NOMO-1 treated with DMSO at 0.1 percent for 48 hours (cell line): ENCODE data around the gene STOX2.

ENCODE experiments used
- DNase-seq: peaks from one replicate; lab custom pipeline; 2025; ENCODE audit not compliant: unreplicated experiment; lab: John Stamatoyannopoulos, UW

STOX2 gene

DNA sequence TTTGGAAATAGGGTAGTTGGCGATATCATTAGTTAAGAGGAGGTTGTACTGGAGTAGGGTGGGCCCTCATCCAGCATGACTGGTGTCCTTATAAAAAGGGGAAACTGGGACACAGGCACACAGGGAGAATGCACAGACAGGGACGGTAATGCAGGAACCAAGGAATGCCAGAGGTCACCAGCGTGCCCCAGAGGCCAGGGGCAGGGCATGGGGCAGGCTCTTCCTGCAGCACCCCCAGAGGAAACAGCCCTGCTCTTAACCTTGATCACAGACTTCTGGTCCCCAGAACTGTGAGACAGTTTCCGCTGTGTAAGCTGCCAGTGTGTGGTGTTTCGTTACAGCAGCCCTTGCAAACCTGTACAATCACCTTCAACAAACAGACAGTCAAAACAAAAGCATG lies 15.9 kb upstream of the STOX2 start:
- no peak for DNase-seq

DNA sequence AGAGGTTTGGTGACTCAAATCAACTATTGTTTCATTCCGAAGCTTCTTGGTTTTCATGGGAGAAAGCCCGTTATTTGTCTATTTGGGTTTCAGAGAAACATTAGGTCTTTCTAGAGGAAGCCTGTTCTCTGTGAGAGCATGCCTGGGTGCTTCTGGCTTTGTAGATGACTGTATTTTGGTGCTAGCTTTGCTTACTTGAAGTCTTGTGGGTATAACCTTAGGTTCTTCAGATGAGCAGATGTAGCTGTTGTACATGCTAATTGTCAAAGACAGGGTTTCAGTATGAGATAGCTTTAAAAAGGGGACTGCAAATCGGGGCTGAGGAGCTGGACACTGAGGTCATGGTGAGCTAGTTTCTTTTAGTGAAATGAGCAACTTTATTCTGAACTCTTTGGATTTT lies 7.9 kb upstream of the STOX2 start:
- DNase-seq, result no peak

DNA sequence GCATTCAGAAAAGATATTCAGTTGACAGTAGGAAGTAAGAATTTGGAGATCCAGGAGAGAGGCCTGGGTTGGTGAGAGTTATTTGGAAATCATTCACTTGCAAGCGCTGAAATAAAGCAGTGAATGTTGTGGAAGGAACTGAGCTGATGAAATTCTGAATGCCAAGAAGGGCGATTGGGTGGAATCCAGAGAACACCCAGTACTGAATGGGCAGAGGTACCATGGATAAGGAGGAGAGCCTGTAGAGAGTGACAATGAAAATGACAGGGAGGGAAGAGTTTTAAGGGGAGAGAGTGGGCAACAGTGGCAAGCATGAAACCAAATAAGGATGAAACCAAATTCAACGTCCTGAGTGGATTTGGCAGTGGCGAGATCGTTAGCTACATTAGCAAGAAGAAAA lies 6.7 kb upstream of the STOX2 start:
- DNase-seq, result no peak

DNA sequence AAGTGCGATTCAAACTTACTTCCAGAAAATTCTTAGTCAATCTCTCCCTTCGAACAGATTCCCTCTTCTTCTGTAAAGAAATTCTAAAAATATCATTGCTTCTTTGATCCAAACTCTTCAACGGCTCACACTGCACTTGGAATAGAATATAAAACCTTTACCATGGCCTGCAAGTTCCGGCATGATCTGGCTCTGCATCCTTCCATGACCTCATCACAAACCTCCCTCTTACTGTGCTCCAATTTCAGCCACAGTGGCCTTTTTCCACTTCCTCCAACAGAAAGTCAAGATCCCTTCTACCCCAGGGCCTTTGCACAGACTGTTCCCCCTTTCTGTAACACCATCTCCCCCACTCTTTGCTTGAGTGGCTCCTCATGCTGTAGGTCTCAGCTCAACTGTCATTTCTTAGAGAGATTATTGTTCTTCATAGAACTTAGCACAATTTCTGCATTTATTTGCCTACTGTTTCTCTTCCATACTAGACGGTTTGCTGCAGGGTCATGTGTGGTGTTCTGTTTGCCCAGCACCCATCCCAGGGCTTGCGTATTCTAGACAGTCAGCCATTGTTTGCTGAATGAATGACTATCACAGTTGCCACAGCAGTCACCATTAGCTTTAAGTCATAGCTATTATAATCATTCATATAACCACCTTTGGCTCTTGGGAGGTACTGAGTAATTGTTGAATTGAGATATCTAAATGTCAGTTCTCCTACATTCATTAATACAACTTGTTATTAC lies 1.9 kb upstream of the STOX2 start:
- DNase-seq, result no peak

DNA sequence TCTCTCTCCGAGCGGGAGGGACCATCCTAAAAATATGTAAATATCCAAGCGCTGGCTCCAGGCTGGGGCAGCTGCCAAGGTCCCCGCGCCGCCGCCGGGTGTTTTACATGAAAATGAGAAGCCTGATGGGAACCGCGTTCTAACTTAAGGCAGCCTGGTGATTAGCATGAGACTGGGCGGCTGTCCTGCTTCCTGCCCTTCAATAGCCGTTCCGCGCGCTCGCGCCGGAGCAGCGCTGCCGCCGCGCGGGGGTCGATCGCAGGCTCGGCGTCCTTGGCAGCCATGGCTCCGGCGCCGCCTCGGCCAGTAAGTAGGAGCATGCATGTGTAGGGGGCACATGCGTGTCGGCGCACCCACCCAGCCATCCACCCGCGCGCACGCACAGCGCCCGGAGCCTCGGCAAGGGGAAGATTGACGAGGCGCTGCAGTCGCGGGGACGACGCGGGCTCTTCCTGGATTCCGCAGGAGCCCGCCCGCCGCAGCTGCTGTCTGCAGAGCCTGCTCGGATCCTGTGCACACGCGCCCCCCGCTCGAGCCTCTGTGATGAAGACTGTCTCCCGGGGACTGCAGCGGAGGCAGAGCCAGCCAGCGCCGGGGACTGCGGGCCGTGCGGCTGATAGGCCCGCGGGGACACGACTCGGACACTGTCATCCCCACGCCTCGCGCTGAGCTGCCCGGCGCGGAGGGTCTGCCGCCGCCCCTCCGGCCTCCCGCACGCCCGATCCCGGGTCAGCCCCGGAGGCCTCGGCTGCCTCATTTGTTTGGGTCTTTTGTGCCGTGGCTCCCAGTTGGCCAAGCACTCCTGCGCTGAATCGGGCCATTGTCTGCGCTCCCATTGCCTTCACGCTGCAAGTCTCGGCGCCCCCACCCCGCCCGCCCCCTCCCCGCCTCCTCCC lies 734 bp downstream of the STOX2 start:
- DNase-seq, result peak; percentile 39

DNA sequence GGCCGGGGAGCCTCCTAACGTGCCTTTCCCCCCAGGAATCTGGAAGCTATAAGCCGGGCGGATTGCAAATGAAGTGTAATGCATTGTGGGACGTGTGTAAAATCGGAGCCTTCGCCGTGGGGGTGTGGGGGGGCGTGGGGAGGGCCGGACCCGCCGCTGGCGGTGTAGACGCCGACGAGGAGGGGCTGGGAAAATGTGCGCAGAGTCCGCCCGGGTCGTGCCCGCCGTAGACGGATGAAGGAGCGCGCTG lies 1.3 kb downstream of the STOX2 start:
- no peak for DNase-seq

DNA sequence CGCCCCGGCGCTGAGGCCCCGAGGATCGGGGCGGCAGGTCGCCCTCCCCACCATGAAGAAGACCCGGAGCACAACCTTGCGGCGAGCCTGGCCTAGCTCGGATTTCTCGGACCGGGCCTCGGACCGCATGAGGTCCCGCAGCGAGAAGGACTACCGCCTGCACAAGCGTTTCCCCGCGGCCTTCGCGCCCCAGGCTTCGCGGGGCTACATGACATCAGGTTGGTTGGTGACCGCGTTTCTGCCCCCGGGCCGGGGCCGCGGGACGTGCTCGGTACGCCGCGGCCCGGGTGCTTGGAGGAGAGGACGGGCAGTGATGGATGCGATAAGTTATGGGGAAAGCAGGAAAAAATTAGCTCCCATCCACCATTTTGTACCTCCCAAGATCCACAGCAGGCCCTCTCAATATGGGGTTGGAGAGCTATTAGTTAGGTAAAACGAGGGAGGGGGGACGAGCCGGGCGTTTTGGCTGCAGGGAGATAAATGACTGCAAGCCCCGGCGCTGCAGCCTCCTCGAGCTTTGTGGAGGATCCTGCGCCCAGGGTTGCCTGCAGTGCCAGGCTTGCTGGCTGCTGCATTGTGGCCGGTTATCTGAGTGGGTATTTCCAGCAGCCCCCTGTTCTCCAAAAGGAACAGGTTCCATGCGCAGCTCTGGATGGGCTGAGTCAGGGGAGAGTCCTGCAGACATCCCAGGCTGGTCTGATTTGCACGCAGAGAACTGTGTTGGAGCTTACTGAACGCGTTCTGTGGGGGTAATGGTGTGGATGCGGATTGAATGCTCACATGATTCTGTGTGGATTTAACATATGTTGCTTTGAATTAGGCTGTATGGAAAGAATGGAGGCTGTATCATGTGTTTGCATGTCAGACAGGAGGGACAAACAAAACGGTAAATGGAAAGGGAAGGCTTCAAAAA lies 1.9 kb downstream of the STOX2 start:
- no peak for DNase-seq

DNA sequence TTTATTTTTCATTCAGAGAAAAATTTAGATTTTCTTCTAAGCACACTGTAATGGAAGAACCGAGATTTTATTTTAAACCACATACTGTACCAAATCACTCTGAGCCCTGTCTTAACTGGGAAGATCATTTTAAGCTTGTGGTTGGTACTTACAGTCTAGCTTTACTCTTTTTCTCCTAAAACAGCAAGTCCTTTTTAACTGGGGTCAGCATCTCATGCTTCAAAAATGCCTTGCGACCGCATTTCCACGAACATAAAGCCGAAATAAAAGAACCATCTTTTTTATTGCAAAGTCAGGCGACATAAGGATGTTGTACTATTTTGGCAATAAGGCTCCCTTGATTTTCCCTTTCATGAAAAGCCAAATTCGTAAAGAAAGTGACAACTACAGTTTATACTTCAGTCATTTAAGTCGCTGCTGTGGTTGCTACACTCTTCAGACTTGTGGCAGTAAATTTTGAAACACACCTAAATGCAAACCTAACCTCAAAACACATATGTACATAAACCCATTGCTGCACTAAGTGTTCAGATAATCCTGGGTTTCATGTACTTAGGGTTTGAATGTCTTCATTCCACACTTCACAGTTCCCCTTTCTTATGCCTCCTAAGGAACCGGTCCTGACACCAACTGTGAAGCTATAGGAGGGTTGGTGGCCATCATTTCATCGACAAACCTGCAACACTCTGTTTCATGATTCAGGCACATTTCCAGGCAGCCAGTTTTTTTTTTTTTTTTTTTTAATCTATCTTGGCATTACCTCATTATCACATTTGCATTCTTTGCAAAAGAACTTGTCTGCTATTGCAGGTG lies 3.0 kb downstream of the STOX2 start:
- peak; percentile 34 for DNase-seq

DNA sequence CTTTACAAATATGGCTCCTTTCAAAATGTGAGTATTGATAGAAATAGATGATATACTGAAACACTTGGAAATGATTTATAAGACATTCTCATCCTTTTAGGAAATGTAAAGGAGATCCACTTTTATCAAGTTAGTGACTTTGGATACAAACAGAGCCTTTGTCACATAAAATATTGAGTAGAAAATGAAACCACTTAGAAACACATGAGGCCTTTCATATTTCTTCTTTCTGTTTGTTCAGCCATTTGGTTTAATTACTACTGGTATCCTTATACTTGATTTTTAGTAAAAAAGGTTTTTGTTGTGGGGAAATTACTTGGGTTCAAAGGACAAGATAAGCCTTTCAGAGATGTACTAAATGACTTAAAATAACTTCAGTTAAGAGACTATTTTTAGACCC lies 4.1 kb downstream of the STOX2 start:
- DNase-seq, result no peak

DNA sequence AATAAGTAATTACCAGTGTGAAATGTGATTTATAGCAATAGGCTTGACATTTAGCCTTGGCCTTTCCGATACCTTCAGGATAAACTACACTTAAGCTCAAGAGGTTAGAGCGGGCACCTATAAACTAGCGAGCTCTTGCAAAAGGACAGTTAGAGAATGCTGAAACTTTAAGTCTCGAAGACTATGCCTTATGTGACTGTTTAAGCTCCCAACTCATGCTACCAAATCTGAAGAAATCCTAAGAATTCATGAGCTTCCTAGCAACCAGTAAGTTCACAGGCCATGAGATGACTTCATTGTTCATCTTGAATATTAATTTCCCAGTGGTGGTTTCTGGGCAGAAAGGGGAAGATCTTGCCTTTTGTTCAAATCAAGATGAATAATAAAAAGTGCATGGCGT lies 4.7 kb downstream of the STOX2 start:
- no peak for DNase-seq

DNA sequence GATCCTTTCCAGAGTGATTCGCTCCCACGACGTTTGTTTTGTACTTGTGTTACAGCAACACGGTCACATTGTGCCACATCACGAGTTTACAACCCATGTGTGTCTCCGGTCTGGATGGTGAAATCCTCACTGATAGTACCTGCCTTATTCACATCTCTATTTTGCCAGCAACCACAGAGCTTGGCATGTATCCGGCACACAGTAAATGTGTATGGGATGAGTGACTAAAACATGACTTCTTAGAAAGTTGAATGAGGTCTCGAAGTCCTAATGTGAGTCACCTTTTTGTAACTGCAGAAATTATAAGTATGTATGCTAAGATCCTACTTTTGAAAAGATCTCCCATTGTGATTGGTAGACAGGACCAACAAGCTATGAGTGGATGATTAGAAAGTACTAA lies 7.5 kb downstream of the STOX2 start:
- DNase-seq, result no peak

DNA sequence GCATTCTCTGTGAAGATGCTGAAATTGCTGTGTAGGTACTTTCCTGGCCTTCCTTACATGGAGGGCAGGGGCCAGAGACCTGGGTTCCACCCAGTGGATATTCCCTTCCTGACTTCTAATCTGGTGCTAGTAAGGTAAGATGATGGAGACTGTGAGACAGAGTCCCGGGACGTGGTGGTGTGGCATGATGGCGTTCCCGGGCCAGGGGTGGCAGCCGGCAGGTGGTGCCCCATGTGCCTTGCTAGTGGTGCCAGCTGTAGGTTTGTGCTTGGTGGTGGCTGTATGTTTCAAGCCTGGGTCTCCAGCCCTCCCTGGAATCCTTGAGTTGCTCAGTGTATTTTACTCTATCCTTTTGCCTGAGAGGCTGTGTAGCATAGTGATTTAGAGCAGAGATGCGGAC lies 10.9 kb downstream of the STOX2 start:
- DNase-seq, result no peak

DNA sequence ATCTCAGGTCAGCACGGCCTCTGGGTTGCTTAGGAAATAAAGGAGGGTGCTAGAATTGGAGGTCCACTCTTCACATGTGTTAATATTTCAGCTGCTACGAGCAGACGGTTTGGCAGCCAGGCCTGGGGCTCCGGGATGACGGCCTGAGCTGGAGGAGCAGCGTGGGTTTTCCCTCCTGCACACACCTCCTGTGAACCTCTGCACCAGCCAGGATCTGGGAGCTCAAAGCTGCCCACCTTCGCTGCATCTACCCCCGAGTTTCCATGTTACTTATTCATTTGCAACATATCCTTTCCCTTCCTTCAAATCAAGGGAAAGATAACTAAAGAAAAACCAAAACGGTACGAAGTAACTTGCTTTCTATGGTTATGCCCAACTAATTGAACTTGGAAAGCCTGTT lies 13.6 kb downstream of the STOX2 start:
- DNase-seq, result no peak

DNA sequence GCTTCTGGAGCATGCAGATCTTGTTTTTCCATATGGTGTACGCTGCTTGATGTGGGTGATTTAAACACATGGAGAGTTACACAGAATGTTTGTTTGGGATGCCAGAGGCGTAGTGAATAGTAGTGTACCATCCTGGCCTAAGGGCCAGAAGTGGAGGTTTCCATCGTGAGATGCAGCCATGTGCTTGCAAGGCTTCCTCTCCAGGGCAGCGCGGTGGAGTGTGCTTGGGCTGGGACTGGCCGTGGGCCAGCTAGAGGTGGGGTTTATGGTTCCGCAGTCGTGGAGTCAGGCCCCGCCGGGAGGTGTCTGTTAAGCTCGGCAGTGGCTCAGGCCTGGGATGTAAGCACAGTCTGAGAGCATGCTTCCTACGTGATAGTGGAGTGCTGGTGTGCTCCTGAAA lies 14.0 kb downstream of the STOX2 start:
- no peak for DNase-seq

DNA sequence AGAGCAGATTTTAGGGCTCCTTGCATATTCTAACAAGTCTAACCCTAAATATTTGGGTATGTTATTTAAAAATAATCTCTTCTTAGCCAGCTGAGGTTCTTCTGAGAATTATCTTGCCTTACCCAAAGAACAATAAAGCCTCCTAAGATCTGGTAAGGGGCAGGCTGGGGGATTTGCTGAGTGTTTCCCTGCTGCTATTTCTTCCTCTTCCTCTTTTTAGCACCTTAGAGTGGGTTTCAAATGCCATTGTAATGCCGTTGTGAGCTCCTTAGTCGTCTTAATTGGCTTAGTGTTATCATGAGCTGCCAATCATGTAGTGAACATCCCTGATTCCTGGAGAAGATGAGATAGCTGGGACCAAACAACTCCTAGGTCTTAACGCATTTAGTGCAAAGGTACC lies 15.4 kb downstream of the STOX2 start:
- peak; percentile 80 for DNase-seq

DNA sequence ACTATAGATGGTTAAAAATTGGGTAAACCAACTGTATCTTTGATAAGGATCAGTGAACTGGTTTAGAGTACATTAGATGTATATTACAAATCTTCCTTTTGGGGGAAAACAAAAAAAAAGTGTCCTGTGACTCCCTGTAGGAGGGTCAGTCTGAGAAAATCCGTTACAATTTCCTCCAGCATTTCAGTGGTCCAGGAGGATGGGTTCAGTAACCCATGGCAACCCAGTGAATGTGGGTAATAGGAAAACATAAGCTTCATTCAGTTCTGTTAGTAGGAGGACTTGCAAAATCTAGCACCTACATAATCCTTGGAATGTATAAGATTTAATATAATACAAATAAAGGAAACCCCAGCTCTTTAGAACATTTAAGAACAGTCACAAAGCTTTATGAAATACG lies 16.2 kb downstream of the STOX2 start:
- no peak for DNase-seq

DNA sequence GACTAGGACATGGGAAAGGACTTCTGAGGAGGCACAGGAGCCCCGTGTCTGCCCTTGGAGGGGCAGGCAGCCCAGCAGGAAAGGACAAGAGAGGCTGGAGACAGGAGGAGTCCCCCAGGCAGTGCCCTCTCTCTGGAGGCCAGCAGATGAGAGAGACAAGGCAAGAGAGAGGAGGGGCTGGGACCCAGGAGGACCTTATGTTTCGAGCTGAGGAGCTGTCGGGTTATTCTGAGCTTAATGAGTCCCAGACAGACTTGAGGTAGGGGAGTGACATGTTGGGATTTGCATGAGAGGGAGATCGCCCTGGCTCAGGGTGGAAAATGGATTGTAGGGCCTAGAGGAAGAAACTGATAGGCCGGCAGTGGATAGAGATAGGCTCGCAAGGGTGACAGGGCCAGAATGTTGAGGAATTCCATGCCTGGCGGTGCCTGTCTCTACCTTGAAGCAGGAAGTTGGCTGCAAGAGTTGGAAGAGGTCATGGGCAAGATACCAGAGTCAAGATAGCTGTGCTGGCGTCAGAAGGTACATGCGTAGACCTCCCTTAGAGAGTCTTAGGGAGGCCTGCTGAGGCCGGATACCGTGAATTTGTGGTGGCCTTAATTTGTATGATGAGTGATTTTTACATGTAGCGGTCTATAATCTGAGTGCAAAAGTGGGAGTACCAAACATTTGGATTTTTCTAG lies 19.4 kb downstream of the STOX2 start:
- no peak for DNase-seq

DNA sequence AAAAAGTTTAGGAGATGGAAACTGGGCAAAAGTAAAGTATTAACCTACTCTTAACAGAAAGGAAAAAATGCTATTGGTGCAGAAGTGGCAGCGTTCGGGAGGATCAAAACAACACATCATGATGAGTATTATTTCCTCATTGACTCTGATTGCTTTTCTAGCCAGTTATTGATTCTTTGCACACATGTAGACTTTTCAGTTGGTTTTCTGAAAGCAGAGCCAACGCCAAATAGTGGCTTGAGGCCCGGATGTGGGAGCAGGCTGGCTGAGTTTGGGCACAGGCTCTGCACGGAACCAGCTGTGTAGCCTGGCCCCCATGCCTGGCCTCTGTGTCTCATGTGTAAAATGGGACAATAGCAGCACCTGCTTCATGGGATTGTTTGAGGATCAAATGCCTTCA lies 21.8 kb downstream of the STOX2 start:
- DNase-seq, result no peak

DNA sequence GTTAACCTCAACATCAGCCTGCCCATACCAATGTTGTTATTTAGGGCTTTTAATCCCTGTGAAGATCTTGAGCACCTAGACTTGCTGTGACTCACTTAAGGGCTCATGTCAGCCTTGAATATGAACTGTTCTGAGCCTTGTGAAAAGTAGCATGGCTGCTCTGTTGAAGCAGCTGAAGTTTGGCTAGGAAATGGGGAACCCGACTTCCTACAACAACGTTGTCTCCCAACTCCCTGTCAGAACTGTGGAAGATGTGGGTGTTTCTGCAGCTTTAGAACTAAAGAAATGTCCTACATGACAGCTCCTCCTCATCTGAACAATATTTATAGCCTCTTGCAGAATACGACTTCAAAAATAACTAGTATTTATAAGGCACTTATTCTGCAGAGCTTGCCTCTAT lies 27.5 kb downstream of the STOX2 start:
- DNase-seq, result no peak

DNA sequence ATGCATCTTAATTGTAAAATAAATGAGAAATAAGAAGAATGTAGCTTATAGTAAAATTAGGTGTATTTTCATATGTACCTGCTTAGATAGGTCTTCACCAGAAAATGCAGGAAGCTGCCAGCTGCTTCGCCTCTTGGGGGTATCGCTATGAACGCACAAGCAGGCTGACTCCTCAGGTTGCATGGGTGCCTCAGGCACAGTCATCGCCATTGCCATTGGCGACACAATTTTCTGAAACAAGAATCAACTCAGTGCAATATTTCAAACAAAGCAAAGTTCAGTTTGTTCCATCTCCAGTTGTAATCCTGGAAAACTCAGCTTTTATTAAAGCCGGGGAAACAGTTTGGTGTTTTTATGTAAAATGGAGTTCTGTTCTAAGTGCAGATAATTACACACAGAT lies 29.7 kb downstream of the STOX2 start:
- no peak for DNase-seq
